K562 (cell line): ENCODE measurements around the gene TMED8. TPM values are rescaled to one million over a fixed set of nuclear protein-coding genes. Genes with fewer than 3 reads are reported as not detected.

Source experiments
- CEBPB ChIP-seq: fragments of 450-650 bp; IDR thresholded peaks from 2 replicates; pipeline ENCODE4 v1.6.1; 2016; ENCODE audit warnings: missing genetic modification characterization, missing compliant biosample characterization
- CHD2 ChIP-seq: IDR thresholded peaks from 2 replicates; pipeline ENCODE4 v1.6.1; 2011; ENCODE audit warnings: low read depth, low read length
- KAT2B ChIP-seq: IDR thresholded peaks from one replicate; pipeline ENCODE4 v1.6.1; 2012; ENCODE audit warnings: low read depth, mild to moderate bottlenecking, control low read depth, inconsistent platforms, low read length, moderate library complexity
- KDM5B ChIP-seq: fragments of 200-600 bp; sonication (generic); IDR thresholded peaks from 2 replicates; pipeline ENCODE4 v1.6.1; 2012; ENCODE audit warnings: low read depth, mild to moderate bottlenecking, moderate library complexity, low read length, control low read depth, inconsistent platforms; ENCODE audit not compliant: insufficient replicate concordance
- MNT ChIP-seq, 2 experiments: fragments of 450-650 bp; conservative IDR thresholded peaks; 2 replicates each; pipeline ENCODE4 v1.6.1; 2017; ENCODE audit warnings: mild to moderate bottlenecking in 2 of 2, moderate library complexity in 2 of 2
- NEUROD1 ChIP-seq: fragments of 150-350 bp; IDR thresholded peaks from 2 replicates; pipeline ENCODE4 v1.6.1; 2014; ENCODE audit warnings: borderline replicate concordance, low read length, low read depth; ENCODE audit not compliant: partially characterized antibody
- ZBTB5 ChIP-seq: fragments of 450-650 bp; IDR thresholded peaks from 2 replicates; pipeline ENCODE4 v1.6.1; 2017; ENCODE audit warnings: antibody characterized with exemption
- ZKSCAN8 ChIP-seq: fragments of 200-800 bp; sonication (Bioruptor generic); IDR thresholded peaks from 2 replicates; pipeline ENCODE4 v1.6.1; 2016; ENCODE audit warnings: missing genetic modification characterization, missing compliant biosample characterization
- polyA plus RNA-seq, 8 experiments: library from polyadenylated mRNA; depleted of rRNA in 4 of 8; stranded (reverse) in 5 of 8; unstranded in 3 of 8; fragments of >200 nt; fragmentation: Nextera tagmentation in 2 of 8; fragmentation: Illumina TruSeq in 1 of 8; extraction: Ambion mirVana in 2 of 8; extraction: Trizol in 1 of 8; gene quantifications; 2 replicates each; pipeline versions ENCODE4 v1.2.1 to v1.2.3, GENCODE V29; 2011 to 2014; ENCODE audit warnings: inconsistent platforms in 1 of 8, missing spikeins in 1 of 8
- total RNA-seq, 7 experiments: library from RNA; depleted of rRNA in 6 of 7; stranded (reverse); fragments of >200 nt in 6 of 7; fragmentation: Illumina TruSeq in 2 of 7; extraction: Trizol in 2 of 7; gene quantifications; 2 replicates each; pipeline versions ENCODE4 v1.2.1 to v1.2.3, GENCODE V29; 2011 to 2021; ENCODE audit warnings: low replicate concordance in 1 of 7
- TF ChIP-seq, protein P1 (sequence below), 3 experiments: IDR thresholded peaks in 2 of 3; conservative IDR thresholded peaks in 1 of 3; 2 replicates each; pipeline ENCODE4 v1.5.1; 2011 to 2012; ENCODE audit warnings: low read length in 3 of 3, mild to moderate bottlenecking in 3 of 3, control low read depth in 2 of 3, improper control_type of control experiment in 1 of 3, inconsistent platforms in 1 of 3, low read depth in 1 of 3, mixed read lengths in 1 of 3, moderate library complexity in 1 of 3; ENCODE audit not compliant: insufficient read depth in 2 of 3
- TF ChIP-seq, protein P2 (sequence below): fragments of 200-800 bp; sonication (Bioruptor generic); IDR thresholded peaks from 2 replicates; pipeline ENCODE4 v1.6.1; 2017; ENCODE audit warnings: missing genetic modification characterization, missing compliant biosample characterization
- TF ChIP-seq, protein P3 (sequence below), 2 experiments: fragments of 450-650 bp; formaldehyde crosslinking in 1 of 2; IDR thresholded peaks; 2 replicates each; pipeline versions ENCODE4 v1.4.0 to v1.6.1; 2014 to 2020; ENCODE audit warnings: mild to moderate bottlenecking in 2 of 2, borderline replicate concordance in 1 of 2, low read depth in 1 of 2

The TMED8 gene
- total and polyA plus RNA-seq, 9 of the 15 experiments (the other 6 are each of a cell fraction or from before 2014, with no cell fraction given) = 3.3 to 17.4 (median 12.0) TPM

DNA sequence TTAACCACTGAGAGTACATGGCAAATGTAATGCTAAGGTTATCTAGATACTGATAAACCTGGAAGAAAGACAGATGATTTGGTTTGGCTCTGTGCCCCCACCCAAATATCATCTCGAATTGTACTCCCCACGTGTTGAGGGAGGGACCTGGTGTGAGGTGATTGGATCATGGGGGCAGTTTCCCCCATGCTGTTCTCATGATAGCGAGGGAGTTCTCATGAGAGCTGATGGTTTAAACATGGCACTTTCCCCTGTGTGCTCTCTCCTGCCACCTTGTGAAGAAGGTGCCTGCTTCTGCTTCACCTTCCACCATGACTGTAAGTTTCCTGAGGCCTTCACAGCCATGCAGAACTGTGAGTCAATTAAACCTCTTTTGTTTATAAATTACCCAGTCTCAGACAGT is 32.2 kb upstream of the TMED8 start (continued):
- TF ChIP-seq, protein P1, sequence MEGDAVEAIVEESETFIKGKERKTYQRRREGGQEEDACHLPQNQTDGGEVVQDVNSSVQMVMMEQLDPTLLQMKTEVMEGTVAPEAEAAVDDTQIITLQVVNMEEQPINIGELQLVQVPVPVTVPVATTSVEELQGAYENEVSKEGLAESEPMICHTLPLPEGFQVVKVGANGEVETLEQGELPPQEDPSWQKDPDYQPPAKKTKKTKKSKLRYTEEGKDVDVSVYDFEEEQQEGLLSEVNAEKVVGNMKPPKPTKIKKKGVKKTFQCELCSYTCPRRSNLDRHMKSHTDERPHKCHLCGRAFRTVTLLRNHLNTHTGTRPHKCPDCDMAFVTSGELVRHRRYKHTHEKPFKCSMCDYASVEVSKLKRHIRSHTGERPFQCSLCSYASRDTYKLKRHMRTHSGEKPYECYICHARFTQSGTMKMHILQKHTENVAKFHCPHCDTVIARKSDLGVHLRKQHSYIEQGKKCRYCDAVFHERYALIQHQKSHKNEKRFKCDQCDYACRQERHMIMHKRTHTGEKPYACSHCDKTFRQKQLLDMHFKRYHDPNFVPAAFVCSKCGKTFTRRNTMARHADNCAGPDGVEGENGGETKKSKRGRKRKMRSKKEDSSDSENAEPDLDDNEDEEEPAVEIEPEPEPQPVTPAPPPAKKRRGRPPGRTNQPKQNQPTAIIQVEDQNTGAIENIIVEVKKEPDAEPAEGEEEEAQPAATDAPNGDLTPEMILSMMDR (IDR thresholded peaks at IDR 0.05 in 2 of 3, conservative IDR thresholded peaks at IDR 0.05 in 1 of 3; ENCODE audit: insufficient read depth in 2 of 3, low read depth in 1 of 3, low read length in 3 of 3) = peak; percentile 30 to 45 (median 39); a peak in 4 of 6 replicates
- no peak for TF ChIP-seq NEUROD1
- peak; percentile 27 to 49; a peak in 1 of 4 replicates for TF ChIP-seq MNT (conservative IDR thresholded peaks at IDR 0.05)
- TF ChIP-seq KDM5B = no peak
- peak; percentile 29; the same call in 1 of the 2 replicates for TF ChIP-seq CHD2
- TF ChIP-seq ZBTB5 = no peak
- TF ChIP-seq, protein P2, sequence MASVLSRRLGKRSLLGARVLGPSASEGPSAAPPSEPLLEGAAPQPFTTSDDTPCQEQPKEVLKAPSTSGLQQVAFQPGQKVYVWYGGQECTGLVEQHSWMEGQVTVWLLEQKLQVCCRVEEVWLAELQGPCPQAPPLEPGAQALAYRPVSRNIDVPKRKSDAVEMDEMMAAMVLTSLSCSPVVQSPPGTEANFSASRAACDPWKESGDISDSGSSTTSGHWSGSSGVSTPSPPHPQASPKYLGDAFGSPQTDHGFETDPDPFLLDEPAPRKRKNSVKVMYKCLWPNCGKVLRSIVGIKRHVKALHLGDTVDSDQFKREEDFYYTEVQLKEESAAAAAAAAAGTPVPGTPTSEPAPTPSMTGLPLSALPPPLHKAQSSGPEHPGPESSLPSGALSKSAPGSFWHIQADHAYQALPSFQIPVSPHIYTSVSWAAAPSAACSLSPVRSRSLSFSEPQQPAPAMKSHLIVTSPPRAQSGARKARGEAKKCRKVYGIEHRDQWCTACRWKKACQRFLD = no peak
- TF ChIP-seq, protein P3, sequence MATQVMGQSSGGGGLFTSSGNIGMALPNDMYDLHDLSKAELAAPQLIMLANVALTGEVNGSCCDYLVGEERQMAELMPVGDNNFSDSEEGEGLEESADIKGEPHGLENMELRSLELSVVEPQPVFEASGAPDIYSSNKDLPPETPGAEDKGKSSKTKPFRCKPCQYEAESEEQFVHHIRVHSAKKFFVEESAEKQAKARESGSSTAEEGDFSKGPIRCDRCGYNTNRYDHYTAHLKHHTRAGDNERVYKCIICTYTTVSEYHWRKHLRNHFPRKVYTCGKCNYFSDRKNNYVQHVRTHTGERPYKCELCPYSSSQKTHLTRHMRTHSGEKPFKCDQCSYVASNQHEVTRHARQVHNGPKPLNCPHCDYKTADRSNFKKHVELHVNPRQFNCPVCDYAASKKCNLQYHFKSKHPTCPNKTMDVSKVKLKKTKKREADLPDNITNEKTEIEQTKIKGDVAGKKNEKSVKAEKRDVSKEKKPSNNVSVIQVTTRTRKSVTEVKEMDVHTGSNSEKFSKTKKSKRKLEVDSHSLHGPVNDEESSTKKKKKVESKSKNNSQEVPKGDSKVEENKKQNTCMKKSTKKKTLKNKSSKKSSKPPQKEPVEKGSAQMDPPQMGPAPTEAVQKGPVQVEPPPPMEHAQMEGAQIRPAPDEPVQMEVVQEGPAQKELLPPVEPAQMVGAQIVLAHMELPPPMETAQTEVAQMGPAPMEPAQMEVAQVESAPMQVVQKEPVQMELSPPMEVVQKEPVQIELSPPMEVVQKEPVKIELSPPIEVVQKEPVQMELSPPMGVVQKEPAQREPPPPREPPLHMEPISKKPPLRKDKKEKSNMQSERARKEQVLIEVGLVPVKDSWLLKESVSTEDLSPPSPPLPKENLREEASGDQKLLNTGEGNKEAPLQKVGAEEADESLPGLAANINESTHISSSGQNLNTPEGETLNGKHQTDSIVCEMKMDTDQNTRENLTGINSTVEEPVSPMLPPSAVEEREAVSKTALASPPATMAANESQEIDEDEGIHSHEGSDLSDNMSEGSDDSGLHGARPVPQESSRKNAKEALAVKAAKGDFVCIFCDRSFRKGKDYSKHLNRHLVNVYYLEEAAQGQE (IDR thresholded peaks at IDR 0.05; ENCODE audit: borderline replicate concordance) = 0 out of 2 replicates have a peak, but pooled peaks have one; percentile 29
- TF ChIP-seq, protein P3 (CRISPR knock-in tag; IDR thresholded peaks at IDR 0.05; ENCODE audit: low read depth) = no peak
- no peak for TF ChIP-seq CEBPB
- no peak for TF ChIP-seq ZKSCAN8
- TF ChIP-seq KAT2B = no peak
